NOMO-1 (cell line): ENCODE results near the gene RNF220.

ENCODE experiments used
- DNase-seq, 2 experiments: peaks; one replicate each; lab custom pipeline; 2025; ENCODE audit not compliant: unreplicated experiment in 2 of 2; lab: John Stamatoyannopoulos, UW

Gene RNF220

DNA sequence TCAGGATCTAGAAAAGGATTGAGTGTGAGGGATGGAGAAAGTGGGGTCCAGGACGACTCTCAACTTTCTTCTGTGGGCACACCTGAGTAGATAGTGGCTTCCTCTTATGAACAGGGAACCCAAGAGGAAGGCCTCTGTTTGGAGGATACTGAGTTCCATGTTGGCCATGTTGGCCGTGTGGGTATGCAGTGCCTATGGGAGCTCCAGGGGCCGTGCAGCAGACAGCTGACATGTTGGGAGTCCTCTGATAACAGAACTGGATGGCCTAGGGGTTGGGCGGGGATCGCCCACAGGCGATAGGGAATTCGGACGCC is 226.2 kb downstream of the RNF220 start:
- DNase-seq, result peak in 1 of 2 experiments; percentile 48

DNA sequence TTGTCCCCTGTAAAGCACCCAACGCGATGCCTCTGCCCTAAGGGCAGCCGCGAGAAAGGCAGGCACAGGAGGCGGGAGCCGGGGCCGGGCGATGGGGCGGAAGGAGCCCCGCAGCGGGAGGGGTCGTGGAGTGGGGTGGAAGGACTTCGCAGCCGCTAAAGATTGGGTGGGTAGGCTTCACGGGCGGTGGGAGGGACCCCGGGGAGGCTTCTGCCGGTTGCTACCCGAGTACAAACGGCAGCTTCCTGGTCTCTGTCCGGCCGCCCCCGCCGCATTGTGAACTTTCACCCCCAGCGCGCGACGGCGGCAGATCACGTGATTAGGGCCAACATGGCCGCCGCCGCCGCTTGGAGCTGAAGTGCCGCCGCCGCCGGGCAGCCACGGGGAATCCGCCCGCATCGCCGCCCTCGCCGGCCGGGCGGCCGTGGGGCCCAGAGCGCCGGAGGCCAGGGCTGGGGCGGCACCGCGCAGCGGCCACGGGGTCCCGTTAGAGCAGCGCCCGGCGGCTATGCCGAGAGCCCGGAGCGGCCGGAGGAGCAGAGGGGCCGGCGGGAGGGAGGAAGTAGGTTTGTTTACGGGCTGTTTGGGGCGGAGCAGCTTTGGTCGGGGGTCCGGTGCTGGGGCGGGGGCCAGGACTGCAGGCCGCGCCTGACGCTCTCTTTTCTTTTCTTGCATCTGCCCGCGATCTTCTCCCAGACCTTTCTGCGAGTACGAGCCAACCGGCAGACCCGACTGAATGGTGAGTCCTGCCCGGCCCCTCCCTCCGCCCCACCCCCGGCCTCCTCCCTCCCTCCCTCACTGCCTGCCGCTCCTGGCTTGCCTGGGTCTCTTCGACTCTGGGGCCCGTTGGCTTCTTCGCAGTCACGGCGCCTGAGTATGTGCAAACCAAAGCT is 226.8 kb downstream of the RNF220 start:
- DNase-seq, result peak; percentile 81 to 88

GRCh38 chr1:44632598-44632997 is 227.5 kb downstream of the RNF220 start:
- DNase-seq, result peak in 1 of 2 experiments; percentile 32

- no peak for DNase-seq
Observed at GRCh38 chr1:44634606-44635189, 229.6 kb downstream of the RNF220 start.

- DNase-seq, result no peak
Observed at GRCh38 chr1:44635439-44635838, 230.4 kb downstream of the RNF220 start.

DNA sequence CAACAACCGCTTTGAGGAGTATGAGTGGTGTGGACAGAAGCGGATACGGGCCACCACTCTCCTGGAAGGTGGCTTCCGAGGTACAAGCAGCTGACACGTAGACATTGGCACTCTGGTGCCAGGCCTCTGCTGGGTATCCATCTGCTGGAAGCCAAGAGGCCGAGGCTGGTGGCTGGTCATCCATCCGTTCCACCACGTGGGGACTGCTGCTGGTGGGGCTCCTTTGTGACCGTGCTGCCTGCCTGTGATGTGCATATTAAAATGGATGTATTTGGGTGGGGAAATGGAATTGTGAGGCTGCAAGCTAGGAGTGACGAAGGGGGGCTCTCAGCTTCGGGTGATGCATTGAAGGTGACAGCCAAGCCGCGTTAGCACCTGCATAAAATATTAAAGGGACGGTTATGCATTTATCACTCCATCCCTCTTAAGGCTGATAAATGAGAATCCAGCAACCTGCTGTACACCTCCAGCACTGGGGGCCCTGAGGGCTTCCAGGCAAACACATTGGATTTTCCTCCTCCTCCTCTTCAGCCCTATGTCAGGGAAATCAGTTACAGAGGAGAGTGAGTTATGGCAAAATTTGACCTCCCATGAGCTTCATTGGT is 231.1 kb downstream of the RNF220 start:
- no peak for DNase-seq

DNA sequence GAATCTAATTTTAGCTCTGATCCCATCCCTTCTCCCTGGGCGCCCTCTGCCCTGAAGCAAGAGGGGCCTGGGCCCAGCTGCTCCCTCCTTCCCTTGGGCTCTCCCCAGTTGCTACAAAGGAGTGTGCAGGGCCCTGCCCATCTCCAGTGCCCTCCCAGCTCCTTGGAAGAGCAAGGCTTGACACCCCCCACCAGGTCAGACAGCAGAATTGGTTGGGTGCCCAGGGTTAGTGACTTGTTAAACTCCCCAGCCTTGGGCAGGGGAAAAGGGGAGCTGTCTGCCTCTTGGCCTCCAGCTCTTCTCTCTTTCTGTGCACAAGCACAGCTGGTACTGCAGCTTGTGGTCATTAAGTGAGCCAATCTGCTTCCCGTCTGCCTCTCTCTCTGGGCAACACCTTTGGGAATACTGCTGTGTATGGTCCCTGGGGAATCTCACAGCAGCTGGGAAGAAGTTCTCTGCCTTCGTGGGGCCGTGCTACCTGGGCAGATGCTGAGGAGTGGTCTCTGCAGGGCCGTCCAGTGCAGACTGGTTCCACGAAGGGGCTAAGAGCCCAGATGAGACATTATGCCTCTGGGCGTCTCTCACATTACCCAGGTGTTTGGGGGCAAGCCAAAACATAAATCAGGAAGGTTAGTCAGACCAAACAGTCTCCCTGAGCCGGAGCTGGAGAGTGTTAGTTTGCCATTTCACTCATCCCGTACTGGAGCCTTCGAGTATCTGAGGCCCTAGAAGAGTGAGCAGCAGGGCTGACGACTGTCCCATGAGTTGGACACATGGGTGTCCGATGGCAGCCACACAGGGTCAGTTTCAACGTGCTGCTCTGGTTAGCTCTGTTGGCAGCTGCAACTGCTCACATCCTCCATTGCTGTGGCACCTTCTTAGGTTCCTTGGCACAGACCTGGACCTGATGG is 231.9 kb downstream of the RNF220 start:
- DNase-seq, result no peak

DNA sequence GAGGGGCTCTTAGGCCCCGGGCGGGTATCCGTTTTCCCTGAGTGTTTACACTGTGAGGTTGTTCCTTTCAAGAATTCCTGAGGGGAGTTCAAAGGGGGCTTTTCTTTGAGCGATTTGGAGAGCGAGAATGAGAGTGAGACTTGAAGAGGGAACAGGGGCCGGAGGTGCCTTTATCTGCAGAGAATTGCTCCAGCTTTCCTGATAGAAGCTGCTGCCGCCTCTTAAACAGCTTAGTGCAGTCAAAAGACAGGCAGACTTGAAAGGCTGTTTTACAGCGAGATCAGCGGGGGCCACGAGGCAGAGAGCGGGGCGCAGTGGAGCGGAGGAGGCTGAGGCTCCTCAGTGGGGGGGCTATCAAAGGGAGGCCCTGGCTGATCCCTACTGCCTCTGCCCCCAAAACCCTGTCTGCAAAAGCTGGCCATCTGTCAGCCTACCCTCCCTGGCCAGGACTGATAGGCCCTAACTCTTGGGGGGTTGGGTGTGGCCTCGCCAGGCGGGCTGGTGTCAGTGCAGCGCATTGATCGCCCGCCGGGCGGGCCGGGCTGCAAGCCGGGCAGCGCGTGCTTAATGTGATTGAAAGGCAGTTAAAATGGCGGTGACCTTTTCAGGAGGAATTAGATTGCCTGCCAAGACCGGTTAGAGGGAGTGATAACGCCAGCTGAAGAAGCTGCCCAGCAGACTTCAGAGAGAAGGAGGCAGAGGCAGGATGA is 232.8 kb downstream of the RNF220 start:
- DNase-seq, result no peak

GRCh38 chr1:44640200-44640853 is 235.3 kb downstream of the RNF220 start:
- DNase-seq, result no peak

GRCh38 chr1:44641126-44642102 is 236.4 kb downstream of the RNF220 start:
- no peak for DNase-seq

GRCh38 chr1:44642255-44642654 is 237.2 kb downstream of the RNF220 start:
- DNase-seq, result no peak

- DNase-seq, result no peak
Observed at GRCh38 chr1:44642925-44643324, 237.9 kb downstream of the RNF220 start.

- no peak for DNase-seq
Observed at GRCh38 chr1:44643721-44644334, 238.8 kb downstream of the RNF220 start.

- DNase-seq, result no peak
Observed at GRCh38 chr1:44644806-44645205, 239.8 kb downstream of the RNF220 start.

GRCh38 chr1:44645476-44646244 is 240.6 kb downstream of the RNF220 start:
- no peak for DNase-seq

DNA sequence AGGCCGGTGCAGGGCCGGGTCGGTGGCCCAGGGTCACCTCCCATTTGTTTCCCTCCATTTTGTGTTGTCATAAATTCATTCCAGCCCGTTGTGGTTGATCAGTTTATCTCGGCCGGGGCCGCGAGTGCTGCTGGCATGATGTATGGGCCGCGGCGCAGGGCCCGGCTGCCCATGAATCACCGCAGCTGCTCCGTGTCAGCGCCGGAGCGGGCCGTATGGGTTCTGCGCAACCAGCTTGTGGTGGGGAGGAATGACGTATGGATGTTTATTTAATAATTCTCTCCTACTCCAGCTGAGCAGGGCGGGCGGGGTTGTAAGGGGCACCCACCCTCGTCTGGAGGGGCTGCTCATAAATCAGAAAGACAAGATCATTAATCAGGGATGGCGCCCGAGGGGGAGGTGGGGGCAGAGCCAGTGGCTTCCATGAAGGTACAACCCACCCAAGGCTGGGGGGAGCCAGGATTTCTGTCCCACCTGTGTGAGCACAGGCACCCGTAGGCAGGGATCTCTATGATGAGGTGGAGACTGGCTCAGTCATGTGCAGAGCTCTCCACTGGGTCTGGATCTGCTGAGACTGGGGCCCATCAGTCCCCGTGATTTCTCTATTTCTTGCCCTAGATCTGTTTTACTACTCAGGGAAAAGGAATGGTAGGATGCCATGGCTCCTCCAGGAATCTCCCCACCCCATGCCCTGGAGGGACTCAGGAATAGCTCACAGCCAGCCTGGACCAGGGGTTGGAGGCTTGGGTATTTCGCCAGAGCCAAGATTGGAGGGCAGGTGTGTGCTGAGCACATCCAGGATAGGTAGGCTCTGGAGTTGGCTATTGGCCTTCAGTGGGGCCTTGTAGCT is 241.4 kb downstream of the RNF220 start:
- DNase-seq, result no peak

DNA sequence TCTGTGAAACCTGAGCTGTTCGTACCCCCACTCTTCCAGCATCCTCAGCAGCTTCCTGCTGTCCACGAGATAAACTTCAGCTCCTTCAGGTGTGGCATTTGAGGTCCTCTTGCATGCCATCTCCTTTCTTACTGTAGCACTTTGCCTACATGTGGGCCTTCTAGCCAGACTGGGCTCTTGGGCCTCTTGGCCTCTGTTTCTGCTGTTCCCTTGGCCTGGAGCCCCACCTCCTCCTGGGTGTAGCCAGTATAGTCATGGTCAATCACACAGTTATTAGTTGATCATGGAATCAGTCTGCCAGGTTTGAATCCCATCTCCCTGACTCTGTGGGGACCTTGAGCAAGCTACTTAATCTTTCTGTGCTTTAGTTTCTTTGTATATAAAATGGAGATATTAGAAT is 242.8 kb downstream of the RNF220 start:
- no peak for DNase-seq
